Measurements from ENCODE around the gene CMBL.
A peak's percentile ranks its signal among the peaks of the same experiment; 100 is the strongest.
"Not testable (repeated sequence)": the region's sequence is repeated elsewhere in the genome, so short reads cannot be mapped to it uniquely, and the experiment has no call there.

CMBL gene

GRCh38 chr5:10323588-10324488 is 16.1 kb upstream of the CMBL start:
- H3K27me3 Mint-ChIP-seq, result peaks cover 3% of the 10 kb centered on the region
- no peaks in the 10 kb centered on the region for H3K4me1 Mint-ChIP-seq (ENCODE audit: low read depth)
- no peaks in the 10 kb centered on the region for H3K9me3 Mint-ChIP-seq
- no peak overlapping the region for H3K4me3 Mint-ChIP-seq
- H3K36me3 Mint-ChIP-seq (ENCODE audit: low read depth), result no peaks in the 10 kb centered on the region
- H3K27ac Mint-ChIP-seq, result no peak overlapping the region

- Mint-ChIP-seq H3K27ac (no peak overlapping the region), H3K4me1 (ENCODE audit: low read depth) (no peaks in the 10 kb centered on the region), H3K4me3 (no peak overlapping the region), H3K9me3 (no peaks in the 10 kb centered on the region), H3K36me3 (ENCODE audit: low read depth) (no peaks in the 10 kb centered on the region), H3K27me3 (peaks cover 3% of the 10 kb centered on the region)
Measured at GRCh38 chr5:10321882-10322281, 14.2 kb upstream of the CMBL start.

DNA sequence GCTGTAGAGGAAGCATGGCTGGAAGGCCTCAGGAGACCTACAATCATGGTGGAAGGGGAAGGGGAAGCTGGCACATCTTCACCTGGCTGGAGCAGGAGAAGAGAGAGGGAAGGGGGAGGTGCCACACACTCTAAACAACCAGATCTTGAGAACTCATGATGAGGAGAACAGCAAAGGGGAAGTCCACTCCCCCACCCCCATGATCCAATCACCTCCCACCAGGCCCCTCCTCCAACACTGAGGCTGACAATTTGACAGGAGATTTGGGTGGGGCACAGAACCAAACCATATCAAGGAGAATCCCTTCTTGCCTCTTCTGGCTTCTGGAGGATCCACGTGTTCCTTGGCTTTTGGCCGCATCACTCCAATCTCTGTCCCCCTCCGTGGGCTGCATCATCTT is 13.1 kb upstream of the CMBL start:
- H3K27me3 Mint-ChIP-seq, result peaks cover 3% of the 10 kb centered on the region
- no peak overlapping the region for H3K27ac Mint-ChIP-seq
- no peaks in the 10 kb centered on the region for H3K4me1 Mint-ChIP-seq (ENCODE audit: low read depth)
- H3K36me3 Mint-ChIP-seq (ENCODE audit: low read depth), result no peaks in the 10 kb centered on the region
- no peaks in the 10 kb centered on the region for H3K9me3 Mint-ChIP-seq
- H3K4me3 Mint-ChIP-seq, result no peak overlapping the region

DNA sequence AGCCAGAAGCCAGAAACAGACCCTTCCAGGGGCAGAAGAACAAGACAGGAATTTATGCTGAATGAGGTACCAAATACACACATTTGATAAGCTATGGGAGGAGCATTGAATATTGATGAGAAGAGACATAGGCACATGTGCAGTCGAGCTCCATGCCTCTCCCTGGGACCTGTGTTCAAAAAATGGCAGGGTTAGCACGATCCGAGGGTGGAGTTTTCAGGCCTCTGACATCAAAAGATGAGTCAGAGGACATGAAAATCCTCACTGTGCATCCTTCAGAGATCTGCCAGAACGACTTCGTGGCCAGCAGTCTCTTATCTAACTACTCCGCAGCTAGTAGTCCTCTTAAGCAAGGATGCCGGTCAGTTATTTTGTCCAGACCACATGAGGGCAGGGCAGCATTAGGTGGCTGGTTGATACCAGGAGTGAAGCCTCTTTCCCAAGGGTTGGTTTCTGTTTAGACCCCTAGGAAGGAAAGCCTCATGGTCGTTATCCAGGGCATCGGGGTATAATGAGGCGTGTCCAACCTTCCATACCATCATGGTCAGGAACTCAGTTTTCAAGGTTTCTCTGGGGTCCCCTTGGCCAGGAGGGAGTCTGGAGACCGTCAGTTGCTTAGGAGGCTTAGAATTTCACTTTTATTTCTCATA is 11.6 kb upstream of the CMBL start:
- H3K36me3 Mint-ChIP-seq (ENCODE audit: low read depth), result no peaks in the 10 kb centered on the region
- peaks cover 3% of the 10 kb centered on the region for H3K27me3 Mint-ChIP-seq
- no peaks in the 10 kb centered on the region for H3K9me3 Mint-ChIP-seq
- H3K27ac Mint-ChIP-seq, result no peak overlapping the region
- no peak overlapping the region for H3K4me3 Mint-ChIP-seq
- no peaks in the 10 kb centered on the region for H3K4me1 Mint-ChIP-seq (ENCODE audit: low read depth)

DNA sequence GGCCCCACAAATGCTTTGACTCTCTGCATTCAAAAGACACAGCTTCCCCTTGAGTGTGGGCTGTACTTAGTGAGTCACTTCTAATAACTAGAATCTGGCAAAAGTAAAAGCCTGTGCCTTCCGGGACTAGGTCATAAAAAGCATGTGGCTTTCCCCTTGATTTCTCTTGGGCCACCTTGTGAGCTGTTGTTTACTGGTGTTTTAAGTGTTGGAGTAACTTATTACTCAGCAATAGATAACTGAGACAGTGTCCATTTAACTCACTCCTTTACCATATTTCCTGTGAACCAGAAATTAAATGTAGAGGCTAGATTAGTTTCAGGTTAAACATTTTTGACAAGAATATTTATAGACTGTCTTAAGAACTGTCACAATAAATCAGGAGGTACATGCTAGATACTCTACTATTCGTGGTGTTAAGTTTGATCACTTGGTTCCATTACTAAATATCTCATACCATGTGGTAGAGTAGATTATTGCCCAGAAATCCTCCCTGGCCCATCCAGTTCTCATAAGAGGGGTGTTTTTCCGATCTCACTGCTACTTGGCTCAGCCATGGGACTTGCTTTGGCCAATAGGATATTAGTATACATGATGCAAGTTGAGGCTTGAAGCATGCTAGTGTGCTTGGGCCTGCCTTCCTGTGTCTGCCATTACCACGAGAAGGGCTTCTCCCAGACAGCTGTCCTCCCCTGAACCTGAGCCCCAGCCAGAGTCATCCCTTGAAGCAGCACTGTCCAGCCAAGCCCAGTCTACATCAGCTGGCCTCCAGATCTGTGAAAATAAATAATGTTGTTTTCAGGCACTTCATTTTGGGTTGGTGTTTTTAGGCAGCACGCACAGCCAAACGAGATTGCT is 10.4 kb upstream of the CMBL start:
- H3K36me3 Mint-ChIP-seq (ENCODE audit: low read depth), result no peaks in the 10 kb centered on the region
- H3K27ac Mint-ChIP-seq, result no peak overlapping the region
- H3K4me3 Mint-ChIP-seq, result no peak overlapping the region
- no peaks in the 10 kb centered on the region for H3K9me3 Mint-ChIP-seq
- H3K27me3 Mint-ChIP-seq, result no peaks in the 10 kb centered on the region
- H3K4me1 Mint-ChIP-seq (ENCODE audit: low read depth), result no peaks in the 10 kb centered on the region

- no peak overlapping the region for H3K27ac Mint-ChIP-seq
- no peaks in the 10 kb centered on the region for H3K9me3 Mint-ChIP-seq
Measured at GRCh38 chr5:10315824-10316509, 8.3 kb upstream of the CMBL start.

GRCh38 chr5:10315201-10315600 is 7.5 kb upstream of the CMBL start:
- Mint-ChIP-seq H3K4me3 (no peak overlapping the region), H3K4me1 (ENCODE audit: low read depth) (peaks cover 5% of the 10 kb centered on the region), H3K27ac (no peak overlapping the region), H3K27me3 (no peaks in the 10 kb centered on the region), H3K36me3 (ENCODE audit: low read depth) (no peaks in the 10 kb centered on the region), H3K9me3 (no peaks in the 10 kb centered on the region)

More at GRCh38 chr5:10315824-10316509, 8.3 kb upstream of the CMBL start:
- peaks cover 2% of the 10 kb centered on the region for H3K4me1 Mint-ChIP-seq (ENCODE audit: low read depth)
- no peaks in the 10 kb centered on the region for H3K27me3 Mint-ChIP-seq
- H3K4me3 Mint-ChIP-seq, result no peak overlapping the region
- no peaks in the 10 kb centered on the region for H3K36me3 Mint-ChIP-seq (ENCODE audit: low read depth)

DNA sequence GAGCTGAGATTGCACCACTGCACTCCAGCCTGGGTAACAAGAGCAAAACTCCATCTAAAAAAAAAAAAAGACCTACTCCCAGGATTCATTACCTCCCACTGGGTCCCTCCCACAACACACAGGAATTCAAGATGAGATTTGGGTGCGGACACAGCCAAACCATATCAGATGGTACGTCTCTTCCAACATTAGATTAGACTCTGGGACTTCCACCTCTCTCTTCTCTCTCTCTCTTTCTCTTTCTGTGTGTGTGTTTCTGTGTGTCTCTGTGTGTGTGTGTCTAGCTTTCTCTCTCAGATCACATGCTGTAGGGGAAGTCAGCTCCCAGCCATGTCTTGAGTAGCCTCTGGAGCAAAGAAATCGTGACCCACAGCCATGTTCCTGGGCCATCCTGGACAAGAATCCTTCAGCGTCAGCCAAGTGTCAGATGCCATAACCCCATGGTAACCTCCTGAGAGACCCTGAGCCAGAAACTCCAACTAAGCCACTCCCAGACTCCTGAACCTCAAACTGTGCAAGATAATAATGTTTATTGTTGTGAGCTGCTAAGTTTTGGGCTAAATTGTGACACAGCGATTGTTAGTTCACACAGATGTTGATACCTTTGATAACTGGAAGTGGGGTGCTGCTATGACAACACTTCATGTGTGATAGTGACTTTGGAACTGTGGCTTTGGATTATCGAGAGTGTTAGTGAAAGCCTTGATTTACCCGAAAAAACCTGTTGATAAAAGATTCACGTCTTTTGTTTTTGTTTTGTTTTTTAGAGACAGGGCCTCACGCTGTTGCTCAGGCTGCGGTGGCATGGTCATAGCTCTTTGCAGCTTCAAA is 4.1 kb upstream of the CMBL start:
- H3K27me3 Mint-ChIP-seq, result peaks cover 19% of the 10 kb centered on the region
- peaks cover 10% of the 10 kb centered on the region for H3K4me1 Mint-ChIP-seq (ENCODE audit: low read depth)
- H3K27ac Mint-ChIP-seq, result no peak overlapping the region
- H3K36me3 Mint-ChIP-seq (ENCODE audit: low read depth), result no peaks in the 10 kb centered on the region
- H3K9me3 Mint-ChIP-seq, result no peaks in the 10 kb centered on the region
- H3K4me3 Mint-ChIP-seq, result no peak overlapping the region

- not testable (repeated sequence) for H3K9me3 Mint-ChIP-seq; H3K4me1 Mint-ChIP-seq (ENCODE audit: low read depth); H3K4me3 Mint-ChIP-seq; H3K27ac Mint-ChIP-seq; H3K36me3 Mint-ChIP-seq (ENCODE audit: low read depth)
- H3K27me3 Mint-ChIP-seq, result peaks cover 26% of the 10 kb centered on the region
Measured at GRCh38 chr5:10310835-10311570, 3.3 kb upstream of the CMBL start.

DNA sequence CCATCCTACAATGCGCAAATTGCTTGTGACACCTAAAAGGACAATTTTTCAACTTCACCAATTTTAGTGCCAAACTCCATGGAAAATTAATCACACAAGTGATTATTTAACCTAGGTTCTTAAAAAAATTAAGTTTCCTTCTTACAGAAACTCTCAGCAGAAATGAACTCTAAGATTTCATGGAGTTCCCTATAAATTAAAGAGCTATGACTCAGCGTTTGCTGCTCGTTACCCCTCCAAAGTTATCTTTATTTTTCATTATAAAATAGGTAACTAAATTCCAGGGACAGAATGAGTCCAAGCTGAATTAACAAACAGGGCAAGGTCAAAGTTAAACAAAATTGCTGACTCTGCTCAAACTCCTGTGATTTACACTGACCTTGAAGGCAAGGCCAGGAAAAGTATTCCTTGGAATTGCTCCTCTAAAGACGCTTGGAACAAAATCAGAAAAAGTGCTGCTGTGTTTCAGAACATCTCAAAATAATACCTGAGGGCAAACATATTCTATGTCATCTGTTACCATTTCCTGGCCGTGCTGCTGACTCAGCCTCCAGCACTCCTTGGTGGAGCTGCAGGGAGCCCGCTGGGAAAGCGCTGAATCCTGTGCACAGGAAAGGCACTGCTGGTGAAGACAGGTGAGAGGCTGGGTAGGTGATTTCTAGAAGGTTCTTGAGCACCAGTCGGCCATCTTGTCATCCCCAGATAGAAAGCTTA is 2.5 kb upstream of the CMBL start:
- Mint-ChIP-seq H3K9me3 (no peaks in the 10 kb centered on the region), H3K4me3 (no peak overlapping the region), H3K4me1 (ENCODE audit: low read depth) (peaks cover 10% of the 10 kb centered on the region), H3K27me3 (peaks cover 30% of the 10 kb centered on the region), H3K27ac (no peak overlapping the region), H3K36me3 (ENCODE audit: low read depth) (no peaks in the 10 kb centered on the region)

DNA sequence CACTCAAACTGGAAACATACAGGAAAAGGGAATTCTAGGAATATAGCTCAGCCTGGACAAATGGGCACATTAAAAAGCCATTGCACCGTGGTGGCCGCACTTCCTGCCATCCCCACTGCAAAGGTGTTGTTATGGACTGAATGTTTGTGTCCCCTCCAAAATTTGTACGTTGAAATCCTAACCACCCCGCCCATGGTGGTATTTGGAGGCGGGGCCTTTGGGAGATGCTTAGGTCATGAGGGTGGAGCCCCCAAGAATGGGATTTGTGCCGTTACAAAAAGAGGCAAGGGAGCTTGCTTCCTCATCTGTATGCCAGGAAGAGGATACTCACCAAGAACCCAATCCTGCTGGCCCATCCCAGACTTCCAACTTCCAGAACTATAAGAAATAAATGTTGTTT is 1.1 kb upstream of the CMBL start:
- H3K4me3 Mint-ChIP-seq, result no peak overlapping the region
- H3K36me3 Mint-ChIP-seq (ENCODE audit: low read depth), result no peaks in the 10 kb centered on the region
- peaks cover 30% of the 10 kb centered on the region for H3K27me3 Mint-ChIP-seq
- H3K27ac Mint-ChIP-seq, result peak overlapping the region; percentile 37
- H3K4me1 Mint-ChIP-seq (ENCODE audit: low read depth), result peaks cover 10% of the 10 kb centered on the region
- no peaks in the 10 kb centered on the region for H3K9me3 Mint-ChIP-seq

DNA sequence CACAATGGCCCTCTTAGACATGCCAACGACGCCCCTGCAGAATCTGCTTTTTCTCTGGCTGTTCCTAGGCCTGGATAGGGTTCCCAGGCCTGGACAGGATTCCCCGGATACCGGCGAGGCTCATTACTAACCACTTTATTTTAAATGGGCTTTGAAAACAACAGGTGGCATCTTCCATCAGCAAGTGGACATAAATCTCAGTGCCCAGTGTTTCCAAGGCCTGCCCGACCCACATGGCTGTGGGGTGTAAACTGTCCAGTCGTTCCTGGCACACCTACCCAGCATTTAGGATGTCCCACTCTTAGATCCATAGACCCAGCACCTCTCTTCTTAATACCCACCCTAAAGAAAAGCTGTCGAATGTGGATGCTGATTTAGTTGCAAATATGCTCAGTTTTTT is 896 bp downstream of the CMBL start:
- peak overlapping the region; percentile 74 for H3K4me3 Mint-ChIP-seq
- H3K27ac Mint-ChIP-seq, result no peak overlapping the region
- peaks cover 10% of the 10 kb centered on the region for H3K4me1 Mint-ChIP-seq (ENCODE audit: low read depth)
- H3K36me3 Mint-ChIP-seq (ENCODE audit: low read depth), result no peaks in the 10 kb centered on the region
- no peaks in the 10 kb centered on the region for H3K9me3 Mint-ChIP-seq
- peaks cover 30% of the 10 kb centered on the region for H3K27me3 Mint-ChIP-seq

DNA sequence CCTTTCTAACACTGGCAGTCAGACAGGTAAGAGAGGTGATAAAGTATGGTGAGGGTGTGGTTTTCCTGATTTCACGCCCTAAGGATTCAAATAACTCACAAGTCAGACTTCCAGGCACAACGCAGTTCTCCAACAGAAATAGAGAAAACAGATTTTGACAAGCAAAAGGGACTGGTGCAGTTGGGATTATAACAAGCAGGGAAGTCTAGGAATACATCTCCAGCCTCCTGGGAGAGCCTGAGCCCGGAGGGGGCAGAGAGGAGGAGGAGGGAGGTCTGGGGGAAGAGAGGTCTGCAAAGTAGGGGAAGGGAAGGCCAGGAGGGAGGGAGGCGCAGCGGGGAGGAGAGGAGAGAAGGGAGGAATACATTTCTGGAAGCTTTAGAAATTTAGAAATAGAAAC is 1.6 kb downstream of the CMBL start:
- H3K36me3 Mint-ChIP-seq (ENCODE audit: low read depth), result no peaks in the 10 kb centered on the region
- no peaks in the 10 kb centered on the region for H3K9me3 Mint-ChIP-seq
- no peak overlapping the region for H3K4me3 Mint-ChIP-seq
- peaks cover 30% of the 10 kb centered on the region for H3K27me3 Mint-ChIP-seq
- peaks cover 10% of the 10 kb centered on the region for H3K4me1 Mint-ChIP-seq (ENCODE audit: low read depth)
- no peak overlapping the region for H3K27ac Mint-ChIP-seq
